ENCODE data around the gene SIPA1L3. TPM values are rescaled to one million over a fixed set of nuclear protein-coding genes. Genes with fewer than 3 reads are reported as not detected.

The SIPA1L3 gene
- total and polyA plus RNA-seq, 4 donors: 9.6 to 50.5 (median 27.6) TPM

GRCh38 chr19:37869766-37870340 is 37.2 kb upstream of the SIPA1L3 start:
- no peaks in the 10 kb centered on the region for H3K27me3 ChIP-seq (ENCODE audit: control insufficient read depth in 3 of 3, insufficient read depth in 3 of 3, low read length in 2 of 3)
- H3K27ac ChIP-seq (ENCODE audit: low read depth in 1 of 2, low read length in 1 of 2): no peak overlapping the region
- no peak for ATAC-seq (ENCODE audit: insufficient read depth, low FRiP score)
- no peaks in the 10 kb centered on the region for H3K4me1 ChIP-seq (ENCODE audit: control insufficient read depth in 5 of 5, insufficient read depth in 5 of 5, low read length in 5 of 5)
- no peaks in the 10 kb centered on the region for H3K36me3 ChIP-seq (ENCODE audit: control insufficient read depth in 4 of 4, insufficient read depth in 4 of 4, low read length in 4 of 4)
- peaks cover 0 to 5% (median 0%) of the 10 kb centered on the region in 4 donors for H3K9me3 ChIP-seq (ENCODE audit: control insufficient read depth in 4 of 4, insufficient read depth in 3 of 4, low read length in 3 of 4)
- WGBS, 2 donors: 51 to 75% methylated on average over 4 of the region's 4 CpGs
- no peak overlapping the region for H3K4me3 ChIP-seq
- DNase-seq: no peak
- H3K9ac ChIP-seq (ENCODE audit: insufficient read depth in 1 of 2, low read length in 2 of 2): no peak overlapping the region
- no peak for TF ChIP-seq CTCF (IDR thresholded peaks at IDR 0.05; ENCODE audit: control extremely low read depth, extremely low read depth)

GRCh38 chr19:37872383-37872782 is 34.6 kb upstream of the SIPA1L3 start:
- ATAC-seq (ENCODE audit: insufficient read depth, low FRiP score) (no peak), DNase-seq (no peak)
- no peak for TF ChIP-seq CTCF (IDR thresholded peaks at IDR 0.05; ENCODE audit: control extremely low read depth, extremely low read depth)
- no peak overlapping the region for H3K4me3 ChIP-seq
- H3K27me3 ChIP-seq (ENCODE audit: control insufficient read depth in 3 of 3, insufficient read depth in 3 of 3, low read length in 2 of 3): no peaks in the 10 kb centered on the region
- H3K4me1 ChIP-seq (ENCODE audit: control insufficient read depth in 5 of 5, insufficient read depth in 5 of 5, low read length in 5 of 5): no peaks in the 10 kb centered on the region
- 84 to 85% methylated on average over 5 of the region's 5 CpGs for WGBS, 2 donors
- peaks cover 0 to 3% (median 0%) of the 10 kb centered on the region in 4 donors for H3K9me3 ChIP-seq (ENCODE audit: control insufficient read depth in 4 of 4, insufficient read depth in 3 of 4, low read length in 3 of 4)
- no peak overlapping the region for H3K9ac ChIP-seq (ENCODE audit: insufficient read depth in 1 of 2, low read length in 2 of 2)
- H3K36me3 ChIP-seq (ENCODE audit: control insufficient read depth in 4 of 4, insufficient read depth in 4 of 4, low read length in 4 of 4): no peaks in the 10 kb centered on the region
- H3K27ac ChIP-seq (ENCODE audit: low read depth in 1 of 2, low read length in 1 of 2): no peak overlapping the region

- ATAC-seq (ENCODE audit: insufficient read depth, low FRiP score) (no peak), DNase-seq (peak in 1 of 3 donors; percentile 18)
- Histone ChIP-seq H3K9me3 (ENCODE audit: control insufficient read depth in 4 of 4, insufficient read depth in 3 of 4, low read length in 3 of 4) (no peaks in the 10 kb centered on the region), H3K4me3 (no peak overlapping the region), H3K4me1 (ENCODE audit: control insufficient read depth in 5 of 5, insufficient read depth in 5 of 5, low read length in 5 of 5) (no peaks in the 10 kb centered on the region), H3K27me3 (ENCODE audit: control insufficient read depth in 3 of 3, insufficient read depth in 3 of 3, low read length in 2 of 3) (no peaks in the 10 kb centered on the region), H3K27ac (ENCODE audit: low read depth in 1 of 2, low read length in 1 of 2) (no peak overlapping the region), H3K36me3 (ENCODE audit: control insufficient read depth in 4 of 4, insufficient read depth in 4 of 4, low read length in 4 of 4) (no peaks in the 10 kb centered on the region), H3K9ac (ENCODE audit: insufficient read depth in 1 of 2, low read length in 2 of 2) (no peak overlapping the region)
- no peak for TF ChIP-seq CTCF (IDR thresholded peaks at IDR 0.05; ENCODE audit: control extremely low read depth, extremely low read depth)
- WGBS, 2 donors: 32 to 47% methylated on average over 3 of the region's 3 CpGs
Measured at GRCh38 chr19:37874784-37875183, 32.2 kb upstream of the SIPA1L3 start.

- H3K27me3 ChIP-seq (ENCODE audit: control insufficient read depth in 3 of 3, insufficient read depth in 3 of 3, low read length in 2 of 3): no peaks in the 10 kb centered on the region
- no peak overlapping the region for H3K9ac ChIP-seq (ENCODE audit: insufficient read depth in 1 of 2, low read length in 2 of 2)
- no peak overlapping the region for H3K4me3 ChIP-seq
- no peak overlapping the region for H3K27ac ChIP-seq (ENCODE audit: low read depth in 1 of 2, low read length in 1 of 2)
- WGBS, 2 donors: 34 to 42% methylated on average over 2 of the region's 2 CpGs
- no peaks in the 10 kb centered on the region for H3K9me3 ChIP-seq (ENCODE audit: control insufficient read depth in 4 of 4, insufficient read depth in 3 of 4, low read length in 3 of 4)
- peak in 1 of 3 donors; percentile 23 for DNase-seq
- ATAC-seq (ENCODE audit: insufficient read depth, low FRiP score): no peak
- no peaks in the 10 kb centered on the region for H3K36me3 ChIP-seq (ENCODE audit: control insufficient read depth in 4 of 4, insufficient read depth in 4 of 4, low read length in 4 of 4)
- no peak for TF ChIP-seq CTCF (IDR thresholded peaks at IDR 0.05; ENCODE audit: control extremely low read depth, extremely low read depth)
- H3K4me1 ChIP-seq (ENCODE audit: control insufficient read depth in 5 of 5, insufficient read depth in 5 of 5, low read length in 5 of 5): no peaks in the 10 kb centered on the region
Measured at GRCh38 chr19:37876032-37876431, 31.0 kb upstream of the SIPA1L3 start.

Measured in lung (tissue), 12 donors.